Measurements from ENCODE around the gene LSP1.

The LSP1 gene

GRCh38 chr11:1888811-1889210, 35.9 kb downstream of the LSP1 start:
- no peak for DNase-seq (ENCODE audit: low read depth, low spot score)

DNA sequence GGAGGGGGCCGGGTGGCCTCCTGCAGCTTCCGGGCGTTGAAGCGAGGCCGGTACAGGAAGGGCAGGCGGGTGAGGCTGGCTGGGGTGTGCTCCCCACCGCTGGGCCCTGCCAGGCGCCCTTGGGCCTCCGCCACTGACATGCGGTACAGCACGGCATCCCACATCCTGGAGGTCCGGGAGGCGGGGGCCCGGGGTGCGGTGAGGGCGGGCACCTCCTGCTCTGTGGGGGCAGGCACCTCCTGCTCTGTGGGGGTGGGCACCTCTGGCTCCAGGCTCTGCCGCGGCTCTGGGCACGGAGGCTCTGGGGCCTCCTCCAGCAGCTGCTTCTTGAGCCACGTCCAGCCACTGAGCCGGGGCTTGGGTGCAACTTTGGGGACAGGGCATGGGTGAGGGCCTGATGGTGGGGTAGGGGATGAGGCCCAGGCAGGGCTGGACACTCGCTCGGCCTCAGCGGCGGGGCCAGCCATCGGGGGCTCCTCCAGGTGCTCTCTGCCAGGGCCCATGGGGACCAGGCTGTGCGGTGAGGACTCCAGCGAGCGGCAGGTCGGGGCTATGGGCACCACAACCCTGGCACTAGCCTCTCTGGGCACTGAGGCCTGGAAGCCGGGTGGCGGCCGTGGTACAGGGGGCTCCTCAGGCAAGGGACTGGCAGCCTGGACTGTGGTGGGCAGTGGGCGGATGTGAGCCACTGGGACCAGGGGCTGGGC, 36.5 kb downstream of the LSP1 start:
- no peak for DNase-seq (ENCODE audit: low read depth, low spot score)

- DNase-seq (ENCODE audit: low read depth, low spot score) = no peak
Observed at GRCh38 chr11:1889941-1890855, 37.3 kb downstream of the LSP1 start.

GRCh38 chr11:1890856-1891830, 38.3 kb downstream of the LSP1 start:
- DNase-seq (ENCODE audit: low read depth, low spot score) = no peak

GRCh38 chr11:1891831-1892115, 38.9 kb downstream of the LSP1 start, which contains the start of gene PRR33:
PRR33 (minus strand) TSS chr11:1891895; CDS start chr11:1890584, 1,311 bp downstream.
- no peak for DNase-seq (ENCODE audit: low read depth, low spot score)

GRCh38 chr11:1892116-1892515, 39.2 kb downstream of the LSP1 start:
- no peak for DNase-seq (ENCODE audit: low read depth, low spot score)

DNA sequence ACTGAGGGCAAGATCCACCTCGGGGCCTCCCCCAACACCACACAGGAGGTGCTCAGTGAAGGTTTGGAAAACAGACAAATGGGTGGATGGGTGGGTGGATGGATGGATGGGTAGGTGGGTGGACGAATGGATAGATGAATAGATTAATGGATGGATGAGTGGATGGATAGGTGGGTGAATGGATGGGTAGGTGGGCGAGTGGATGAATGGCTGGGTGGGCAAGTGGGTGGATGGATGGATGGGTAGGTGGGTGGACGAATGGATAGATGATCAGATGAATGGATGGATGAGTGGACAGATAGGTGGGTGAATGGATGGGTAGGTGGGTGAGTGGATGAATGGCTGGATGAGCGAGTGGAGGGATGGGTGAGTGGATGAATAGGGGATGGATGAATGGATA, 39.7 kb downstream of the LSP1 start:
- DNase-seq (ENCODE audit: low read depth, low spot score) = no peak

DNA sequence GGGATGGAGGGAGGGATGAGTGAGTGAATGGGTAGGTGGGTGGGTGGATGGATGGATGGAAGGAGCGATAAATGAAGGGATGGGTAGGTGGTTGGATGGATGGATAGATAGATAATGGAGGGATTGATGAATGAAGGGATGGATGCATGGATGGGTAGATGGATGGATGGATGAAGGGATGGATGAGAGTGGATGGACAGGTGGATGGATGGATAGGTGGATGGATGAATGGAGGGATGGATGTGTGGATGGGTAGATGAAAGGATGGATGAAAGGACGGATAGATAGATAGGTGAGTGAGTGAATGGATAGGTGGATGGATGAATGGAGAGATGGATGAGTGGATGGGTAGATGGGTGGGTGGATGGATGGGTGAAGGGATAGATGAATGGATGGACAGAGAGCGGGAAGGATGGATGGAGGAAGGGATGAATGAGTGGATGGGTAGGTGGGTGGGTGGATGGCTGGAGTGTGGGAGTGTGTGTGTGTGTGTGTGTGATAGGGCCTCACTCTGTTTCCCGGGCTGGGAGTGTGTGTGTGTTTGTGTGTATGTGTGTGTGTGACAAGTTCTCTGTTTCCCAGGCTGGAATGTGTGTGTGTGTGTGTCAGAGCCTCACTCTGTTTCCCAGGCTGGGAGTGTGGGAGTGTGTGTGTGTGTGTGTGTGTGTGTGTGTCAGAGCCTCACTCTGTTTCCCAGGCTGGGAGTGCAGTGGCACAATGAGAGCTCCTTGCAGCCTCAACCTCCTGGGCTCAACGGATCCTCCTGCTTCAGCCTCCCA, 40.9 kb downstream of the LSP1 start:
- no peak for DNase-seq (ENCODE audit: low read depth, low spot score)

- DNase-seq (ENCODE audit: low read depth, low spot score) = no peak
Observed at GRCh38 chr11:1894759-1895158, 41.9 kb downstream of the LSP1 start.

DNA sequence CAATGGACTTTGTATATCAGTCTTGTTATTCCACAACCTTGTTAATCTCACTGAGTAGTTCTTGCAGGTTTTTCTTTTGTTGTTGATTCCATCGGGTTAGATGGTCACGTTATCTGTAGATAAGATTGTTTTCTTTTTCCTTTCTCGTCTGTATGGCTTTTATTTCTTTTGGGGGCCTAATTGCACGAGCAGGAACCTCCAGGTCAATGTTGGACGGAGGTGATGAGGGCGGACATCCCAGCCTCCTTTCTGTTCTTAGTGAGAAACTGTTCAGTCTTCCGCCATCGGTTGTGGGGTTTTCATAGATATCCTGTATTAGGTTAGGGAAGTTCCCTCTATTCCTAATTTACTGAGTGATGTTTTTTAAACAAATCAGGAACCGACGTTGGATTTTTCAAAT, 43.6 kb downstream of the LSP1 start:
- no peak for DNase-seq (ENCODE audit: low read depth, low spot score)

DNA sequence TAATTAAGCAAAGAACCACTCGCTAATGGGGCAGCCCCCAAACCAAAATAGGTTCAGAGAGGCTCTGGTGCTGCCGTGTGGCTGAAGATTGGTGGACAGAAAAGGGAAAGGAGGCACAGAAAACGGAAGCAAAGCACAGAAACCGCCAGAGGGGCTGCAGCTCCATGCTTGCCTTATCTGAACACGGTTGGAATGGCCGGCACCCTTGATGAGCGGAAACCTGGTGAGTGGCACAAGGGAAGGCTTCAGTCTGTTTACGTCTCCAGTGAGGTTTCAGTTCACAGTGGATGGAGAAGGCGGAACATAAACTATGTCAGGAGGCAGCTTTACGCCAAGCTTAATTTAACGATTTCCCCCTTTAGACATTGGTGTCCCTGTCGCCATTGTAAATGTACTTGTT, 44.0 kb downstream of the LSP1 start:
- DNase-seq (ENCODE audit: low read depth, low spot score) = no peak

GRCh38 chr11:1899090-1899489, 46.2 kb downstream of the LSP1 start:
- no peak for DNase-seq (ENCODE audit: low read depth, low spot score)

DNA sequence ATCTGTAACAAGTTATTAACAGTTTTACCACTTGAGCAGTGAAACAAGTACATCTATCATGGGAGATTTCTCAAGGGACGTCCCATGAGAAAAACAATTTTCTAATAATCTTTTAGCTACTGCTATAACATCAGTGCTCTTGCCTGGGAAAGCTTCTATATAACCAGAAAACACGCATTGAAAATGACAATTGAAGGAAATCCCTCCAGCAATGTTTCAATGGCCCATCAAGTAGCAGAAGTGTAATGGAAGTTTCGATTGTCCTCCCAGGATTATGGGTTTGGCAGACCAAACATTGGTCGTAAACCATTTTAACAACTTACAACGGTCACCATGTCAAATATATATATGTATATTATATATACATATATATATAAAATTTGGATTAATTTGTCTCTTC, 46.8 kb downstream of the LSP1 start:
- no peak for DNase-seq (ENCODE audit: low read depth, low spot score)

- DNase-seq (ENCODE audit: low read depth, low spot score) = no peak
Observed at GRCh38 chr11:1906181-1906580, 53.3 kb downstream of the LSP1 start.

GRCh38 chr11:1906611-1907423, 53.9 kb downstream of the LSP1 start:
- peak; percentile 36 for DNase-seq (ENCODE audit: low read depth, low spot score)

DNA sequence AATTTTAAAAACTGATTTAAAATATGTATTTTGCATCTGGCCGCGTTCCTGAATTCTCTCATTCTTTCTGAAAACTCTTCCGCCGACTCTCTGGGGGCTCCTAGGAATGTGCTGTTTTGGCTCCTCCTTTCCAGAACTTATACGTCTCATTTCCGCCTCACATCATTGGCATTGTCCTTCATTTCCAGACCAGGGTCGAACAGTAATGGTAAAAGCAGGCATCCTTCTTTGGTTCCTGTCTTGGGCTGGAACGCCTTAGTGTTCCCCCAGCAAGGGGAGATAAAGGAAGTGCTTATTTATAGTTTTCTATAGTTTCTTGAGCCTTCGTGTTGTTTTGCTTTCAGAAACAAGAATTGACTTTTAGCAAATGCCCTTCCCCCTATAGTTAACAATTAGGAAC, 55.7 kb downstream of the LSP1 start:
- DNase-seq (ENCODE audit: low read depth, low spot score) = no peak

DNA sequence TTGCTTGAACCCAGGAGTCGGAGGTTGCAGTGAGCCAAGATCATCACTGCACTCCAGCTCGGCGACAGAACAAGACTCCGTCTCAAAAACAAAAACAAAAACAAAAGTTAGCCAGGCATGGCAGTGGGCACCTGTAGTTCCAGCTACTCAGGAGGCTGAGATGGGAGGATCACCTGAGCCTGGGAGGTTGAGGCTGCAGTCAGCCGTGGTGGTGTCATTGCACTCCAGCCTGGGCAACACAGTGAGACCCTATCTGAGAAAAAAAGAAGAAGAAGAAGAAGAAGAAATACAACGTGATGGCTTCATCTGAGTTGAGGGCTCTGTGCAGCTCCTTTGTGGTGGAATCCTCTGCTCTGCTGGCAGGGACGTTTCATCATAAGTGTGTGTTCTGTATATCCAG, 56.6 kb downstream of the LSP1 start:
- no peak for DNase-seq (ENCODE audit: low read depth, low spot score)

GRCh38 chr11:1912289-1912878, 59.5 kb downstream of the LSP1 start:
- DNase-seq (ENCODE audit: low read depth, low spot score) = no peak

GRCh38 chr11:1913271-1914060, 60.6 kb downstream of the LSP1 start:
- no peak for DNase-seq (ENCODE audit: low read depth, low spot score)

Measured in ELF-1 (cell line).